Brain microvascular endothelial cell (primary cell): ENCODE results near the gene ADARB2.

Experiments used
- DNase-seq: peaks from one replicate; pipeline ENCODE4 v3.0.0-alpha.2; 2020
- H3K27ac ChIP-seq: fragments of 250-450 bp; sonication (Bioruptor Pico); 2 replicates; pipeline ENCODE4 v1.5.1; 2020; ENCODE audit warnings: mild to moderate bottlenecking, moderate library complexity
- H3K27me3 ChIP-seq: fragments of 250-450 bp; sonication (Bioruptor Pico); replicated peaks from 2 replicates; pipeline ENCODE4 v1.5.1; 2020; ENCODE audit warnings: mild to moderate bottlenecking
- H3K36me3 ChIP-seq: fragments of 250-450 bp; sonication (Bioruptor Pico); replicated peaks from 2 replicates; pipeline ENCODE4 v1.5.1; 2020; ENCODE audit warnings: mild to moderate bottlenecking
- H3K4me3 ChIP-seq: 2 replicates; pipeline ENCODE4 v1.5.1; 2011; ENCODE audit warnings: low read depth, mild to moderate bottlenecking, control low read depth, low read length, moderate library complexity
- CTCF ChIP-seq: IDR thresholded peaks from 2 replicates; pipeline ENCODE4 v1.5.1; 2011; ENCODE audit warnings: low read depth, mild to moderate bottlenecking, moderate library complexity, low read length, control low read depth, inconsistent platforms; ENCODE audit errors: missing control alignments
- in situ Hi-C: cut with HindIII; loops from 2 replicates; pipeline ENCODE4 v1.10.0; 2017; ENCODE audit warnings: low sequenced_read_pairs, low pct_ligation_motif_present

The ADARB2 gene

GRCh38 chr10:1536341-1536740 lies 201.0 kb downstream of the ADARB2 start:
- Histone ChIP-seq H3K4me3 (no peak overlapping the region), H3K27ac (no peak overlapping the region), H3K36me3 (no peaks in the 10 kb centered on the region), H3K27me3 (no peaks in the 10 kb centered on the region)
- DNase-seq, result no peak
- no peak for TF ChIP-seq CTCF
- in situ Hi-C loops, result no loop called here

DNA sequence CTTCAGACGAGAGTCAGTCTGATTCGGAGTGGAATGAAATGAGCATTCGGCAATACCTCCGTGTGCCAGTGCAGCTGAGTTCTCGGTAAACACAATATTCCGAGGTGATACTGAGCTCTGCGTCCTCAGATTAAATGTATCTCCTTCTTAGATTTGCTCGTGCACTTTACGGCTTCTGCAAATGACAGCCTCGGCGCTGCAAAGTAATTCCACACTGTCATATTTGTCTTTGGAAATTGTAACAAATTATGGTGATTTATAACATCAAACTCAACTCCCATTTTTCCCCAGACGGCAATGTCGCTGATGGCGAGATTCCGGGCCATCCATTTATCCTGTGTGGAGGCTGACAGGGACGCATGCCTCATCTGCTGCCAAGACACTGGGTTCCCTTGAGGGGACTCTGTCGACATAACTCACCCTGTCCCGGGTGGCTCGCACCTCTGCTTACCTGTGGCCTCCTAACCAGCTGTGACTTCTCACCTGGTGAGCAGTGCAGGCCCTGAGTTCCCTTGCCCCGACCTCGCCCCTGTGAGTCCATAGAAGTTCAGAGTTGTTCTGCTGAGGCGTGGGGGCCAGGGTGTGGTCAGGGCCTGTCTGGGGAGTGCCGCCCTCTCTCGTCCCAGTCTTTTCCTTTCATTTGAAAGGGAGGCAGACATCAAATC lies 201.9 kb downstream of the ADARB2 start:
- H3K27me3 ChIP-seq, result no peaks in the 10 kb centered on the region
- in situ Hi-C loops, result no loop called here
- no peak overlapping the region for H3K27ac ChIP-seq
- no peak overlapping the region for H3K4me3 ChIP-seq
- no peaks in the 10 kb centered on the region for H3K36me3 ChIP-seq
- DNase-seq, result no peak
- no peak for TF ChIP-seq CTCF

DNA sequence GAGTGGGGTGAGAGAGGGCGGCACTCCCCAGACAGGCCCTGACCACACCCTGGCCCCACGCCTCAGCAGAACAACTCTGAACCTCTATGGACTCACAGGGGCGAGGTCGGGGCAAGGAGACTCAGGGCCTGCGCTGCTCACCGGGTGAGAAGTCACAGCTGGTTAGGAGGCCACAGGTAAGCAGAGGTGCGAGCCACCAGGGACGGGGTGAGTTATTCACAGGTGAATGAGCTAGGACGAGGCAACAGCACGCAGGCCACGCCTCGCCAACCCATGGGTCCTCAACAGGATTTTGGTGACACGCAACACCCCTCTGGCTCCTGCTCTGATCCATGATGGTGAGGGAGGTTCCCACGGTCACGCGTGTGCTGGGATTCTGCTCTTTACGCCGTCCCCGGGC lies 202.5 kb downstream of the ADARB2 start:
- Histone ChIP-seq H3K36me3 (no peaks in the 10 kb centered on the region), H3K27ac (no peak overlapping the region), H3K4me3 (no peak overlapping the region), H3K27me3 (no peaks in the 10 kb centered on the region)
- TF ChIP-seq CTCF, result no peak
- in situ Hi-C loops, result no loop called here
- DNase-seq, result no peak

DNA sequence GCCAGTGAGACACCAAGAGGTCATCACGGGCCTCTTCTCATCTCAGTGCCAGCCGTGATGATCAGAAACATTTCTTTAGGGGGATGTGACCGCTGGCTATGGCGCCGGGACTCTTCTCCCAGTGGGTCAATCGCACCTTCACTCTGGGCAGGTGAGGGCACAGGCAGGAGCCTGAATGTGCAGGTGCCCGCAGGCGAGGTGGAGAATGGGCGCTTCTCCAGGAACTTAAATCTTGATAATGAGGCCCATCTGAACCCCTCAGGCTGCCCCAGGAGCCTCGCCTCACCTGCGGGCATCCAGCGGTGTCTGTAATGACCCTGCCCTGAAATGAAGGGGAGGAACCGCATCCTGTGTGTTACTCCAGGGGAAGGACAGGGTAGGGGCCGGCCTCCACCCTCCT lies 204.7 kb downstream of the ADARB2 start:
- H3K27me3 ChIP-seq, result no peaks in the 10 kb centered on the region
- DNase-seq, result no peak
- in situ Hi-C loops, result no loop called here
- no peak for TF ChIP-seq CTCF
- H3K4me3 ChIP-seq, result no peak overlapping the region
- no peak overlapping the region for H3K27ac ChIP-seq
- H3K36me3 ChIP-seq, result no peaks in the 10 kb centered on the region

GRCh38 chr10:1531883-1532597 lies 205.3 kb downstream of the ADARB2 start:
- Histone ChIP-seq H3K4me3 (no peak overlapping the region), H3K36me3 (no peaks in the 10 kb centered on the region), H3K27me3 (no peaks in the 10 kb centered on the region), H3K27ac (no peak overlapping the region)
- DNase-seq, result no peak
- in situ Hi-C loops, result no loop called here
- TF ChIP-seq CTCF, result no peak
